Right lobe of liver (tissue), 4 donors: ENCODE data around the gene POU3F3.

Experiments used
- CTCF ChIP-seq, 4 donors: fragments of 200-600 bp in 3 of 4; fragments of 450-650 bp in 1 of 4; IDR thresholded peaks; one replicate each; pipeline versions ENCODE4 v1.5.1 to v1.8.0; 2016 to 2022; ENCODE audit warnings: antibody characterized with exemption in 4 of 4, mild to moderate bottlenecking in 2 of 4
- POLR2A ChIP-seq: fragments of 450-650 bp; IDR thresholded peaks from one replicate; pipeline ENCODE4 v1.6.1; 2017; ENCODE audit warnings: antibody characterized with exemption, mild to moderate bottlenecking
- donor health status: DM: no; HTN: no; CAD: no.
- donor health status: DM: no; HTN: no; CAD: no.
- donor health status: DM: no; HTN: yes; CAD: no.

- TF ChIP-seq CTCF (IDR thresholded peaks at IDR 0.05) (no peak), POLR2A (no peak)
These were observed 9.8 kb downstream of the POU3F3 start for GRCh38 chr2:104863468-104864279.
